WTC11 (cell line): Measurements from ENCODE around the gene PACS1. TPM values are rescaled to one million over a fixed set of nuclear protein-coding genes. Genes with fewer than 3 reads are reported as not detected.

Experiments used
- ATAC-seq: fragments of 200-7000 bp; cut with Tn5 transposase; 2 replicates; pipeline ENCODE4 v1.10.0; 2021; ENCODE audit warnings: mild to moderate bottlenecking, moderate library complexity
- CTCF ChIA-PET: fragments of 300-600 bp; sonication (Branson Sonifier 250); formaldehyde crosslinking; loops from one replicate; lab custom pipeline; 2021; ENCODE audit warnings: antibody characterized with exemption; lab: Charles Lee
- POLR2A ChIA-PET: fragments of 350-600 bp; sonication (Branson Sonifier 250); formaldehyde crosslinking; loops from one replicate; lab custom pipeline; 2021; ENCODE audit warnings: antibody characterized with exemption; lab: Charles Lee
- DNase-seq: peaks from one replicate; pipeline ENCODE4 v3.0.0; 2021; ENCODE audit warnings: low spot score
- H3K27ac Mint-ChIP-seq: 2 replicates; pipeline ENCODE4 v1.8.0; 2021; ENCODE audit warnings: mixed read lengths
- H3K27me3 Mint-ChIP-seq: 2 replicates; pipeline ENCODE4 v1.8.0; 2021; ENCODE audit warnings: low read depth, mild to moderate bottlenecking, moderate library complexity, mixed read lengths
- H3K36me3 Mint-ChIP-seq: 2 replicates; pipeline ENCODE4 v1.8.0; 2021; ENCODE audit warnings: mixed read lengths
- H3K4me1 Mint-ChIP-seq: 2 replicates; pipeline ENCODE4 v1.8.0; 2022; ENCODE audit warnings: mixed read lengths
- H3K4me3 Mint-ChIP-seq: 2 replicates; pipeline ENCODE4 v1.8.0; 2021; ENCODE audit warnings: mild to moderate bottlenecking, moderate library complexity, mixed read lengths
- H3K9me3 Mint-ChIP-seq: 2 replicates; pipeline ENCODE4 v1.8.0; 2021; ENCODE audit warnings: mixed read lengths
- AFF4 ChIP-seq: sonication (generic); formaldehyde crosslinking; IDR thresholded peaks from 2 replicates; pipeline ENCODE4 v1.8.1; 2023; ENCODE audit warnings: mild to moderate bottlenecking, missing genetic modification reagents, borderline replicate concordance
- ATF6 ChIP-seq: sonication (generic); formaldehyde crosslinking; IDR thresholded peaks from 2 replicates; pipeline ENCODE4 v1.8.1; 2023; ENCODE audit warnings: mild to moderate bottlenecking, missing genetic modification reagents
- ESRRA ChIP-seq: sonication (generic); formaldehyde crosslinking; IDR thresholded peaks from 2 replicates; pipeline ENCODE4 v1.8.1; 2022; ENCODE audit warnings: mild to moderate bottlenecking, missing genetic modification reagents, borderline replicate concordance
- FOXK1 ChIP-seq: sonication (generic); formaldehyde crosslinking; IDR thresholded peaks from 2 replicates; pipeline ENCODE4 v1.8.0; 2022; ENCODE audit warnings: mild to moderate bottlenecking, moderate library complexity, missing genetic modification reagents
- FOXP4 ChIP-seq: sonication (generic); formaldehyde crosslinking; IDR thresholded peaks from 2 replicates; pipeline ENCODE4 v1.8.0; 2022; ENCODE audit warnings: mild to moderate bottlenecking, missing genetic modification reagents
- GRHL2 ChIP-seq: fragments of 250-450 bp; sonication (Bioruptor Pico); IDR thresholded peaks from 2 replicates; pipeline ENCODE4 v1.8.0; 2022; ENCODE audit warnings: mild to moderate bottlenecking, moderate library complexity; ENCODE audit not compliant: insufficient replicate concordance, severe bottlenecking
- JAZF1 ChIP-seq: fragments of 250-450 bp; sonication (Bioruptor Pico); IDR thresholded peaks from 2 replicates; pipeline ENCODE4 v1.9.0; 2021; ENCODE audit warnings: moderate library complexity, mild to moderate bottlenecking, inconsistent platforms
- JUN ChIP-seq: sonication (generic); formaldehyde crosslinking; IDR thresholded peaks from 2 replicates; pipeline ENCODE4 v1.8.0; 2023; ENCODE audit warnings: mild to moderate bottlenecking, missing genetic modification reagents
- KAT7 ChIP-seq: sonication (generic); formaldehyde crosslinking; IDR thresholded peaks from 2 replicates; pipeline ENCODE4 v1.8.1; 2023; ENCODE audit warnings: missing genetic modification reagents, mild to moderate bottlenecking, borderline replicate concordance
- MLX ChIP-seq: sonication (generic); formaldehyde crosslinking; IDR thresholded peaks from 2 replicates; pipeline ENCODE4 v1.8.1; 2023; ENCODE audit warnings: mild to moderate bottlenecking, missing genetic modification reagents, moderate library complexity
- NFATC4 ChIP-seq: fragments of 250-450 bp; sonication (Bioruptor Pico); IDR thresholded peaks from 2 replicates; pipeline ENCODE4 v1.9.0; 2021; ENCODE audit warnings: mild to moderate bottlenecking
- NFYB ChIP-seq: sonication (generic); formaldehyde crosslinking; conservative IDR thresholded peaks from 2 replicates; pipeline ENCODE4 v1.8.0; 2022; ENCODE audit warnings: low read depth, missing genetic modification reagents
- NR1H2 ChIP-seq: sonication (generic); formaldehyde crosslinking; IDR thresholded peaks from 2 replicates; pipeline ENCODE4 v1.9.0; 2021; ENCODE audit warnings: mild to moderate bottlenecking, moderate library complexity, missing genetic modification reagents
- PREB ChIP-seq: sonication (generic); formaldehyde crosslinking; IDR thresholded peaks from 2 replicates; pipeline ENCODE4 v1.8.1; 2022; ENCODE audit warnings: mild to moderate bottlenecking, missing genetic modification reagents, moderate library complexity, borderline replicate concordance
- SOX15 ChIP-seq: fragments of 250-450 bp; sonication (Bioruptor Pico); IDR thresholded peaks from 2 replicates; pipeline ENCODE4 v1.9.0; 2021; ENCODE audit warnings: mild to moderate bottlenecking
- USF2 ChIP-seq: sonication (generic); formaldehyde crosslinking; IDR thresholded peaks from 2 replicates; pipeline ENCODE4 v1.8.1; 2023; ENCODE audit warnings: mild to moderate bottlenecking, missing genetic modification reagents, moderate library complexity
- ZBTB43 ChIP-seq: sonication (generic); formaldehyde crosslinking; IDR thresholded peaks from 2 replicates; pipeline ENCODE4 v1.8.1; 2023; ENCODE audit warnings: mild to moderate bottlenecking, missing genetic modification reagents
- ZNF232 ChIP-seq: sonication (generic); formaldehyde crosslinking; IDR thresholded peaks from 2 replicates; pipeline ENCODE4 v1.8.0; 2022; ENCODE audit warnings: mild to moderate bottlenecking, missing genetic modification reagents
- ZNF263 ChIP-seq: sonication (generic); formaldehyde crosslinking; IDR thresholded peaks from 2 replicates; pipeline ENCODE4 v1.8.1; 2022; ENCODE audit warnings: low read depth, mild to moderate bottlenecking, moderate library complexity, missing genetic modification reagents
- ZNF396 ChIP-seq: fragments of 250-450 bp; sonication (Bioruptor Pico); IDR thresholded peaks from 2 replicates; pipeline ENCODE4 v1.8.0; 2021; ENCODE audit warnings: mild to moderate bottlenecking, moderate library complexity, borderline replicate concordance
- ZSCAN18 ChIP-seq: fragments of 250-450 bp; sonication (Bioruptor Pico); IDR thresholded peaks from 2 replicates; pipeline ENCODE4 v2.1.2; 2022; ENCODE audit warnings: mild to moderate bottlenecking, moderate library complexity
- total RNA-seq: library from RNA; stranded (reverse); gene quantifications from 3 replicates; pipeline ENCODE4 v1.2.3, GENCODE V29; 2021

The PACS1 gene
- total RNA-seq, 1 experiment from 2014 or later, result 34.8 TPM

- DNase-seq, result no peak
- TF ChIP-seq SOX15 (CRISPR knock-in tag) (no peak), NR1H2 (no peak), ZNF396 (CRISPR knock-in tag) (no peak), FOXP4 (CRISPR knock-in tag) (no peak), ATF6 (CRISPR knock-in tag) (no peak), NFYB (CRISPR knock-in tag) (no peak), NFATC4 (CRISPR knock-in tag) (no peak), PREB (no peak), USF2 (CRISPR knock-in tag) (no peak), JAZF1 (no peak)
- Mint-ChIP-seq H3K4me3 (no peak overlapping the region), H3K27ac (no peak overlapping the region), H3K9me3 (no peaks in the 10 kb centered on the region), H3K4me1 (no peaks in the 10 kb centered on the region), H3K36me3 (peaks cover 2% of the 10 kb centered on the region; the same call in 1 of the 2 replicates), H3K27me3 (no peaks in the 10 kb centered on the region)
- no peak for ATAC-seq
- ChIA-PET POLR2A (no interaction called here), CTCF (interaction anchor here (0.8 kb wide), 1 partner anchor 12 kb away, joined by 4 read pairs; no protein-coding TSS in a partner anchor)
These were observed 141.0 kb downstream of the PACS1 start for GRCh38 chr11:66211100-66211499.

GRCh38 chr11:66216911-66217310 is 146.8 kb downstream of the PACS1 start:
- ATAC-seq (no peak), DNase-seq (no peak)
- Mint-ChIP-seq H3K4me3 (no peak overlapping the region), H3K27me3 (no peaks in the 10 kb centered on the region), H3K27ac (no peak overlapping the region; the same call in 1 of the 2 replicates), H3K4me1 (peaks cover 3% of the 10 kb centered on the region; the same call in 1 of the 2 replicates), H3K9me3 (no peaks in the 10 kb centered on the region)
- CTCF ChIA-PET, result no interaction called here
- POLR2A ChIA-PET, result interaction anchor here (1.0 kb wide), 1 partner anchor 105 kb away, joined by 3 read pairs; no protein-coding TSS in a partner anchor
- no peak for TF ChIP-seq JUN
- TF ChIP-seq MLX (CRISPR knock-in tag), result no peak
- no peak for TF ChIP-seq ZNF232
- no peak for TF ChIP-seq FOXK1
- TF ChIP-seq ZSCAN18 (CRISPR knock-in tag), result no peak
- no peak for TF ChIP-seq ZBTB43 (CRISPR knock-in tag)
- TF ChIP-seq ESRRA, result no peak
- no peak for TF ChIP-seq GRHL2 (CRISPR knock-in tag)
- TF ChIP-seq AFF4, result no peak
- no peak for TF ChIP-seq KAT7 (CRISPR knock-in tag)
- TF ChIP-seq ZNF263 (CRISPR knock-in tag), result no peak
- TF ChIP-seq, all 79 proteins: peak for 0
- peaks cover 10% of the 10 kb centered on the region; the same call in 1 of the 2 replicates for H3K36me3 Mint-ChIP-seq
